EL (cell line): ENCODE data around the gene VOPP1.
A peak's percentile ranks its signal among the peaks of the same experiment; 100 is the strongest.

Experiments
- DNase-seq: peaks from one replicate; pipeline ENCODE4 v3.0.0-alpha.2; 2016

VOPP1 gene

DNA sequence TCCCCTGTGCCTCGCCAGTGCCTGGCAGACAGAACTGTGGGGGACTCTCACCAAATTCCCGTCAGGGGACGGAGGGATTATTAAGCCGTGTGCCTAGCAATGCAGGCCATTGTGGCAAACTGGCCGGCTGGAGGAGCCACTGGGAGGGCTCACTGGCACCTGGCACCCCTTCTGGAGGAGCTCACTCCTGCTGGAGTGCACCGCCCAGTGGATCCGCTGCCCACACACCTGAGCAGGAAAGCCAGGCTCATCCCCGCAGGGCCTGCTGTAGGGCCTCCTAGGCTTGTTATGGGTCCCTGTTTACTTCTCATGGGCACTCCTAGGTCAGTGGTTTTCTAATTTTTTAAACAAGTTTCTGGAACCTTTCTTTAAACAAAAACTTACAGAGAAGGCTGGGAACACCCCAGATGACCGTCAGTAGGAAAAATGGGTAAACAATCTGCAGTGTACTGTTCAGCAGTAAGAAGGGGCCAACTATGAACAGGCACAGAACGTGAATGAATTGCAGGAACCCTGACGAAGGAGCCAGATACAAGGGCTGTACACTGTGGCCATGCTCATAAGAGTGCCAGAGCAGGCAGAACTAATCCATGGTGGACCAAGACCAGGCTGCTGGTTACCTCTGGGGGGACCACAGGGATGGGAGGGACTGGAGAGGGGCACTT is 142.3 kb downstream of the VOPP1 start:
- no peak for DNase-seq

DNA sequence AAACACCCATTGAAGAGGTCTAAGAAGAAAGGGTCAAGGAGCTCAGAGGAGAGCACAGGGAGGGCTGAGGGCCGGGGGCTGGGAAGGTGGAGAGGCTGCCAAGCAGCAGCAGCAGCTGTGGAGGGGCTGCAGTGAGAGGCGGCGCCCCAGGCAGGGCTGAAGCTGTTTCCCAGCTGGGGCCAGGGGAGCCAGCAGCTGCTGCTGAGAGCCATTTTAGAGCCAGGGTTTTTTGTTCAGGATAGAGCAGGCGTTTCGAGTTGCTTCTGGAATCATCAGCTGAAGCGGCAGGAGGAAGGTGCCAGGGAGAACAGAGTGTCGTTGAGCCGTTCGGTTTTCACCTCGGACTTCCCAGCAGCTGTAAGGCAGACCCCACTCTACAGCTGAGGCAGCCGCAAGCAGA is 144.5 kb downstream of the VOPP1 start:
- no peak for DNase-seq

DNA sequence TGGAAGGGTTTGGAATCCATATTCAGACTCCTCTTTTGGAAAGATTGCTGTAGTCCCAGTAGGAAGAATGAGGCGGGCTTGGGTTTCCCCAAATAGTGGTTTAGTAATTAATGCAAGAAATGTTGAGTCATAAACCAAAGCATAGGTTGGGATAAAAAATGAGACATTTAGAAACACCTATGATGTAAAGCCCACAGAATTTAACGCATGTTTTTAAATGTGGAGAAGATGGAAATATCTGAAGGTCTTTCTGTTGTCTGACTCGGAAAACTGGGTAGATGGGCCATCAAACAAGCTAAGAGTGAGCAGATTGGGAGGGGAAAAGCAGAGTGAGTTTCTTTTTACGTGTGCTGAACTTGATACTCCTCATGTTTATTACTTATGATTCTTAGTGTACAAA is 145.0 kb downstream of the VOPP1 start:
- no peak for DNase-seq

DNA sequence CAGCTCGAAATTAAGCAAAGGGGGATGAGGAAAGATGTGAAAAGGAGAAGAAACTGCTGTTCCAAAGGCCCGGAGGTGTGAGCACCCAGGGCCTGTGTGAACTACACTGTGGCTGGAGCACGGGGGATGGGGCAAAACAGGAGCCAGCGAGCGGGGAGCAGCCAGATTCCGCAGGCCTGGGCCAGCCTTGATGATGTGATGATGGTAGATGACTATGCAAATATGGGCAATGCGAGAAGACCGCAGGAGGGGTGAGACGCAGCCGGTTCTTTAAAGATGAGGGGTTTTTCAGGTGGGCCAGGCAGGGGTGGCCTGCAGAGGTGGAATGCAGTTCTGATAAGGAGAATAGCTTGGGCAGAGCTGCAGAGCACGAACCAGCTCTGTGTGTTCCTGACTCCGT is 145.6 kb downstream of the VOPP1 start:
- no peak for DNase-seq

DNA sequence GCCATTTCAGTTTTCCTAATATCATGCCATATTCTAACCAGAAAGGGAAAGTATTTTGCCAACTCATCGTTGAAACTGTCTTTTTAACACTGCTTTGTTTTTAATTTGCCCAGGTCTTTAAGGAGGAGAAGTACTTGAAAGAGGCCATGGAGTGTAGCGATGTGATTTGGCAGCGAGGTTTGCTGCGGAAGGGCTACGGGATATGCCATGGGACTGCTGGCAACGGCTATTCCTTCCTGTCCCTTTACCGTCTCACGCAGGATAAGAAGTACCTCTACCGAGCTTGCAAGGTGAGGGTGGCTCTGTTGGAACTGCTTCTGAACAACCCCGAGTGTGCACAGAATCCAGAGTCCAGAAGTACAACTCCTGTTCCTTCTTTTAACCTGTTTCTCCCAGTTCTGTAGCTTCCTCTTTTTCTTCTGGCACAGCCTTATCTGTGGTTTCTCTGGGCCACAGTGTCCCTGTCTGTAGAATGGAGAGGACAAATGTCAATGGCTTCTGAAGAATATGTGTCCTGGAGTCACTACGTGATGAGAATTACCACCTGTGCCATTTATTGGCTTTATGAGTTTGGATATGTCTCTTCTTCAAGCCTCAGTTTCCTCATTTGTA is 147.1 kb downstream of the VOPP1 start:
- DNase-seq: no peak

DNA sequence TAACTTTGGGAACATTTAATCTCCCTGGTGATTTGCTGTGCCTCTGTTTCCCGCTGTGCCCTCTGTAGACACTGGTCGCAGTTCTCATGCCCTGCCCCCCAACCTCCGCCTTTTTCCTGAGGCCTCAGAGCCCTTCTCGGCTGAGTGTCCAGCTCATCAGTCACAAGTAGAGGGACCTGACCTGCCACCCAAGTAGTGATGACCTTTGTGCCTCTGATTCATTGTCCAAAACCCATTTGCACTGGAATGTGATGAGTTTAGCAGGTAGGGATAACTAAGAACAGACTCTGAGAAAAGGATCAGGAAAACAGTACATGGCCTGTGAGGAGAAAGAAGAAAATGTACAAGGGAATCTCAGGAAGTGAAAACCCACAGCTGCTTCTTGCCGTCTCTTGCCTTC is 148.4 kb downstream of the VOPP1 start:
- peak; percentile 26 for DNase-seq

DNA sequence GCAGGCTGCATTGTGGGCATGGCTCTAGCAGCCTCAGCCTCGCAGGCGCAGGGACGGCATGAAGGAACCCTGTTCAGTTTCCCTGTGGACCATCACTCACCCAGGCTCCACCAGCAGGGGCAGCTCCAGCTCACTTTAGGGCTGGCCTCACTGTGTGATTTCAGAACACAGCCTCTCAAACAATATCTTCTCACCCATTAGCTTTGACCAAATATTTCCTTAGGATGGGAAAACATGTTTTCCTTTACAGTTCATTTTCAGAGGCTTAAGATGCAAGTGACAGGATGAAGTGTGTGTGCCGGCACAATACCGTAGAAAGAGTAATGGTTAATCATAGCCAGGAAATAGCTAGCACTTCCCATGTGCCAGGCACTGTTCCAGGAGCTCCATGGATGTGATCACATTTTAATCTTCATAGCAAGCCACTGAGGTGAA is 149.0 kb downstream of the VOPP1 start:
- peak; percentile 70 for DNase-seq
